NB4 (cell line): ENCODE results near the gene AFAP1.

Experiments
- CTCF ChIP-seq: IDR thresholded peaks from one replicate; pipeline ENCODE4 v1.5.1; 2012; ENCODE audit warnings: low read depth, low read length
- MAX ChIP-seq: IDR thresholded peaks from 2 replicates; pipeline ENCODE4 v1.6.1; 2011; ENCODE audit warnings: low read depth, low read length
- MYC ChIP-seq: IDR thresholded peaks from 2 replicates; pipeline ENCODE4 v1.6.1; 2011; ENCODE audit warnings: low read depth, low read length
- POLR2A ChIP-seq: IDR thresholded peaks from 2 replicates; pipeline ENCODE4 v1.6.1; 2011; ENCODE audit warnings: mild to moderate bottlenecking; ENCODE audit not compliant: insufficient read length; ENCODE audit errors: extremely low read depth

- no peak for TF ChIP-seq POLR2A
- TF ChIP-seq CTCF = no peak
- TF ChIP-seq MYC = no peak
- no peak for TF ChIP-seq MAX
Measured at GRCh38 chr4:7737268-7737645, 202.4 kb downstream of the AFAP1 start.
